Nephron progenitor cell (in vitro differentiated cells): Measurements from ENCODE around the gene MRPL10.

ENCODE experiments used
- DNase-seq: peaks from one replicate; pipeline ENCODE4 v3.0.0; 2021
- H3K27ac Mint-ChIP-seq: 2 replicates; pipeline ENCODE4 v1.8.0; 2021; ENCODE audit warnings: mild to moderate bottlenecking, moderate library complexity, mixed read lengths
- H3K27me3 Mint-ChIP-seq: 2 replicates; pipeline ENCODE4 v1.8.0; 2021; ENCODE audit warnings: mild to moderate bottlenecking, low read depth, mixed read lengths; ENCODE audit not compliant: poor library complexity
- H3K36me3 Mint-ChIP-seq: 2 replicates; pipeline ENCODE4 v1.8.0; 2021; ENCODE audit warnings: low read depth, mixed read lengths
- H3K4me1 Mint-ChIP-seq: 2 replicates; pipeline ENCODE4 v1.8.0; 2021; ENCODE audit warnings: mixed read lengths
- H3K4me3 Mint-ChIP-seq: 2 replicates; pipeline ENCODE4 v1.8.0; 2021; ENCODE audit warnings: mild to moderate bottlenecking, moderate library complexity, mixed read lengths
- H3K9me3 Mint-ChIP-seq: 2 replicates; pipeline ENCODE4 v1.8.0; 2021; ENCODE audit warnings: mild to moderate bottlenecking, moderate library complexity, mixed read lengths
- CTCF ChIP-seq: fragments of 200-600 bp; sonication (generic); IDR thresholded peaks from 2 replicates; pipeline ENCODE4 v1.5.0; 2021; ENCODE audit warnings: antibody characterized with exemption

The MRPL10 gene

GRCh38 chr17:47811709-47812108 is 19.6 kb downstream of the MRPL10 start:
- Mint-ChIP-seq H3K27ac (no peak overlapping the region), H3K4me3 (no peak overlapping the region), H3K27me3 (peaks cover 5% of the 10 kb centered on the region), H3K36me3 (no peaks in the 10 kb centered on the region), H3K4me1 (peaks cover 6% of the 10 kb centered on the region), H3K9me3 (no peaks in the 10 kb centered on the region)
- no peak for TF ChIP-seq CTCF
- no peak for DNase-seq

- H3K4me3 Mint-ChIP-seq: no peak overlapping the region
- DNase-seq: no peak
- peaks cover 6% of the 10 kb centered on the region for H3K4me1 Mint-ChIP-seq
- no peaks in the 10 kb centered on the region for H3K9me3 Mint-ChIP-seq
- H3K27me3 Mint-ChIP-seq: peaks cover 5% of the 10 kb centered on the region
- H3K27ac Mint-ChIP-seq: no peak overlapping the region
- TF ChIP-seq CTCF: no peak
- no peaks in the 10 kb centered on the region for H3K36me3 Mint-ChIP-seq
Measured at GRCh38 chr17:47810901-47811635, 20.3 kb downstream of the MRPL10 start.

GRCh38 chr17:47810200-47810821 is 21.0 kb downstream of the MRPL10 start:
- TF ChIP-seq CTCF: no peak
- no peaks in the 10 kb centered on the region for H3K36me3 Mint-ChIP-seq
- peaks cover 2% of the 10 kb centered on the region for H3K27me3 Mint-ChIP-seq
- no peak overlapping the region for H3K4me3 Mint-ChIP-seq
- DNase-seq: peak; percentile 41
- no peaks in the 10 kb centered on the region for H3K9me3 Mint-ChIP-seq
- H3K27ac Mint-ChIP-seq: no peak overlapping the region
- peaks cover 6% of the 10 kb centered on the region for H3K4me1 Mint-ChIP-seq

GRCh38 chr17:47808830-47809480 is 22.4 kb downstream of the MRPL10 start:
- Mint-ChIP-seq H3K9me3 (no peaks in the 10 kb centered on the region), H3K27me3 (peaks cover 6% of the 10 kb centered on the region), H3K4me3 (no peak overlapping the region), H3K27ac (no peak overlapping the region), H3K4me1 (peaks cover 6% of the 10 kb centered on the region), H3K36me3 (no peaks in the 10 kb centered on the region)
- no peak for DNase-seq
- no peak for TF ChIP-seq CTCF

- no peak overlapping the region for H3K4me3 Mint-ChIP-seq
- H3K36me3 Mint-ChIP-seq: no peaks in the 10 kb centered on the region
- no peak overlapping the region for H3K27ac Mint-ChIP-seq
- H3K9me3 Mint-ChIP-seq: no peaks in the 10 kb centered on the region
- no peak for DNase-seq
- peaks cover 6% of the 10 kb centered on the region for H3K4me1 Mint-ChIP-seq
- TF ChIP-seq CTCF: no peak
- peaks cover 14% of the 10 kb centered on the region for H3K27me3 Mint-ChIP-seq
Measured at GRCh38 chr17:47808036-47808829, 23.1 kb downstream of the MRPL10 start.
